Lower leg skin (tissue), 4 donors: ENCODE results near the gene GPX1. TPM values are rescaled to one million over a fixed set of nuclear protein-coding genes. Genes with fewer than 3 reads are reported as not detected.
"Not testable (repeated sequence)": the region's sequence is repeated elsewhere in the genome, so short reads cannot be mapped to it uniquely, and the experiment has no call there.

ENCODE experiments used
- DNase-seq, 2 donors: peaks; one replicate each; pipeline ENCODE4 v3.0.0-alpha.2; 2019; ENCODE audit warnings: low spot score in 2 of 2
- H3K4me3 ChIP-seq: fragments of 200-600 bp; sonication (generic); 2 replicates; pipeline ENCODE4 v1.5.1; 2017; ENCODE audit warnings: mild to moderate bottlenecking, low read depth; ENCODE audit not compliant: poor library complexity, severe bottlenecking
- POLR2A ChIP-seq, 2 donors: fragments of 450-650 bp; IDR thresholded peaks; one replicate each; pipeline ENCODE4 v1.6.1; 2016 to 2017; ENCODE audit warnings: antibody characterized with exemption in 2 of 2, mild to moderate bottlenecking in 1 of 2, moderate library complexity in 1 of 2
- WGBS, 2 donors: methylation state at CpG; one replicate each; pipeline ENCODE4 v1.1.5; 2018; 5-methylcytosine and 5-hydroxymethylcytosine counted together
- intact Hi-C: fragments of 100-400 bp; cut with DNase I; formaldehyde crosslinking; loops from one replicate; pipeline ENCODE4 v1.15.0; 2023; ENCODE audit warnings: low total_unique reads
- total RNA-seq, 4 donors: library from RNA; depleted of rRNA; stranded (reverse); fragments of >200 nt; gene quantifications; one replicate each; pipeline ENCODE4 v1.1.0, GENCODE V29; 2016
- TF ChIP-seq, protein P1 (sequence below), 3 donors: fragments of 450-650 bp; IDR thresholded peaks; one replicate each; pipeline ENCODE4 v1.5.1; 2016; ENCODE audit warnings: antibody characterized with exemption in 3 of 3, mild to moderate bottlenecking in 3 of 3, moderate library complexity in 2 of 3

Gene GPX1
- total RNA-seq, 4 donors from 2014 or later, result 116 to 224 (median 161) TPM

DNA sequence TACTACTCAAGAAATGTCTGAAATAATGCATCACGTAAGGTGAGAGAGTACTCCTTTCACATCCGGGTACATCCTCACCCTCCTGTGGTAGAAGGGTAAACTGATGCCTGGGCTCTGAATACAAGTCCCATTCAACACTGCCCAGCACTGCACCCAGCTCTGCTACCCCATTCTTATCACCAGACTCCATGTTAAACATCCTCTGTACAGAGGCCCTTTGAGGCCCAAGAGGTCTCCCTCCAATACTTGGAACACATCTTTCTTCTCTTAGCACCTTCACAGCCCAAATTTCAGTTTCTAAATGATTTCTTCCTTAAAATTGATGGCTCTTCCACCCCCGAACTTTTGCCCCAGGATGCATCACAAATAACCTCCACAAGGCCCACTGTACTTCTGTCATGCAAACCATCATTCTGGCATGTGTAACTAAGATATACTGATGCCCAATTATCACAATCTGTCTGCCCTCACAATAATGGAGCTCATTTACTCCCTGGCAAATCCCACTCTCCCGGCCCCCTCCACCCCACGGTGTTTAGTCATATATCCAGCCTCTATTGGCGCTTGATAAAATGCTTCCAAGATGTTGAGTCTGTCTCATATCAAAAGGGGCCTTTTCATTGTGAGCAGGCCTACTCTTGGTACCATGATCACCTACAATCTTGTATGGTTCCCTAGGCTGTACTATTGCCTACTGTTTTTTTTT is 12.6 kb upstream of the GPX1 start:
- no peak overlapping the region for H3K4me3 ChIP-seq
- 89 to 91% methylated on average over 6 of the region's 6 CpGs for WGBS, 2 donors
- no peak for DNase-seq
- TF ChIP-seq POLR2A (IDR thresholded peaks at IDR 0.05), result no peak
- TF ChIP-seq, protein P1, sequence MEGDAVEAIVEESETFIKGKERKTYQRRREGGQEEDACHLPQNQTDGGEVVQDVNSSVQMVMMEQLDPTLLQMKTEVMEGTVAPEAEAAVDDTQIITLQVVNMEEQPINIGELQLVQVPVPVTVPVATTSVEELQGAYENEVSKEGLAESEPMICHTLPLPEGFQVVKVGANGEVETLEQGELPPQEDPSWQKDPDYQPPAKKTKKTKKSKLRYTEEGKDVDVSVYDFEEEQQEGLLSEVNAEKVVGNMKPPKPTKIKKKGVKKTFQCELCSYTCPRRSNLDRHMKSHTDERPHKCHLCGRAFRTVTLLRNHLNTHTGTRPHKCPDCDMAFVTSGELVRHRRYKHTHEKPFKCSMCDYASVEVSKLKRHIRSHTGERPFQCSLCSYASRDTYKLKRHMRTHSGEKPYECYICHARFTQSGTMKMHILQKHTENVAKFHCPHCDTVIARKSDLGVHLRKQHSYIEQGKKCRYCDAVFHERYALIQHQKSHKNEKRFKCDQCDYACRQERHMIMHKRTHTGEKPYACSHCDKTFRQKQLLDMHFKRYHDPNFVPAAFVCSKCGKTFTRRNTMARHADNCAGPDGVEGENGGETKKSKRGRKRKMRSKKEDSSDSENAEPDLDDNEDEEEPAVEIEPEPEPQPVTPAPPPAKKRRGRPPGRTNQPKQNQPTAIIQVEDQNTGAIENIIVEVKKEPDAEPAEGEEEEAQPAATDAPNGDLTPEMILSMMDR (IDR thresholded peaks at IDR 0.05), result no peak
- intact Hi-C loops, result no loop called here

DNA sequence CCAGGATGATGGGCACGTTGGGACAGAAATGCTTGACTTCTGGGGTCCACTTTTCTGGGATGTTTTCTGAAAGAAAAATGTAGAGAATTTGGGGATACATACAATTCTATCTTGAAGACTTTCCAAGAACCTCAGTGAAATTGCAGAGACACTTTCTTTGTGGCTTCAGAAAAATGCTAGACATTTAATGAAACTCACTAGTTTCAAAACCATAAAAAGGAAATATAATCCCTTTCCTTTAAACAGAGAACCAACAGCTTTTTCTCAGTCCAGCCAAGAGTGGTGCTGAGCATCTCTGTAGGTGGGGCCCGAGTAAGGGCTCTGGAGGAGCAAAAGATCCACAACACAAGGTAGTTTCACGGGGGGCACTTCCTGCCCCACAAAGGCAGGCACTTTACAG is 4.4 kb upstream of the GPX1 start:
- no peak for DNase-seq
- 78 to 84% methylated on average over 3 of the region's 3 CpGs for WGBS, 2 donors
- intact Hi-C loops, result no loop called here
- no peak overlapping the region for H3K4me3 ChIP-seq
- TF ChIP-seq POLR2A (IDR thresholded peaks at IDR 0.05), result no peak

DNA sequence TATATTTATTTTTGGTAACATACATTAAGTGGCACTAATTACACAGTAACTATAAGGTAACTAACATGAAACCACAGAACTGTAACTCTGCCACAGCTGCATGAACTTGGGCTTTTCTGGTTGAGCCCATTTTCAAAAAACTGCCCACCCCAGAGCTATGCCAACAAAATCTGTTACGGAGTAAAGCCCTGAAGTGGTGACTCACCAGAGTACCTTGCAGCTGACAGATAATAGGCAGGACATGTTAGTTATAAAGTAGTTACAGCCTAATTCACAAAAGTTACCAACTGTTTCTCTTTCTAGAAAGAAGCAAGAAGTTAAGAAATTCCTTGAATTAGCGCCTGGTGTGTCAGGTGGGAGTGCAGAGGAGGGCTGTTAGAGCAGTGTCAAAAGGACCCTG is 1.5 kb upstream of the GPX1 start:
- WGBS, 2 donors, result 65 to 74% methylated on average over 2 of the region's 2 CpGs
- no peak for TF ChIP-seq POLR2A (IDR thresholded peaks at IDR 0.05)
- TF ChIP-seq, protein P1 (IDR thresholded peaks at IDR 0.05), result no peak
- H3K4me3 ChIP-seq, result no peak overlapping the region
- no peak for DNase-seq
- intact Hi-C loops, result no loop called here

DNA sequence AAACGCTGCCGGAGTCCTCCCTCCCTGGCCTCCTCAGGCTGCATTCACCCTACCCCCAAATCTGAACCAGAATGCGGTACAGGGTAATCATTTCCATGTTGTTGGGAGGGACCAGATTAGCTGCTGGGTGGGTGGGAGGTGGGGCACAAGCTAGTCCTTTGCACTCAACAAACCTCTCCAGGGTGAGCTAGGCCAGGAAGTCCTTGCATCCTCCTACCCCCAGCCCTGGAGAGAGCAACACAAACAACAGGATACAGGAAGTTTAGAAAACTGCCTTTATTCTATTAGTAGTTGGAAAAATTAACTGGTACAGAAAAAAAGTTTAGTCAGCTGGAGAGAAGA is 702 bp upstream of the GPX1 start:
- no peak for TF ChIP-seq POLR2A (IDR thresholded peaks at IDR 0.05)
- TF ChIP-seq, protein P1 (IDR thresholded peaks at IDR 0.05), result no peak
- DNase-seq, result no peak
- intact Hi-C loops, result no loop called here
- no peak overlapping the region for H3K4me3 ChIP-seq
- 0 to 21% methylated on average over 2 to 3 of the region's 3 CpGs for WGBS, 2 donors

DNA sequence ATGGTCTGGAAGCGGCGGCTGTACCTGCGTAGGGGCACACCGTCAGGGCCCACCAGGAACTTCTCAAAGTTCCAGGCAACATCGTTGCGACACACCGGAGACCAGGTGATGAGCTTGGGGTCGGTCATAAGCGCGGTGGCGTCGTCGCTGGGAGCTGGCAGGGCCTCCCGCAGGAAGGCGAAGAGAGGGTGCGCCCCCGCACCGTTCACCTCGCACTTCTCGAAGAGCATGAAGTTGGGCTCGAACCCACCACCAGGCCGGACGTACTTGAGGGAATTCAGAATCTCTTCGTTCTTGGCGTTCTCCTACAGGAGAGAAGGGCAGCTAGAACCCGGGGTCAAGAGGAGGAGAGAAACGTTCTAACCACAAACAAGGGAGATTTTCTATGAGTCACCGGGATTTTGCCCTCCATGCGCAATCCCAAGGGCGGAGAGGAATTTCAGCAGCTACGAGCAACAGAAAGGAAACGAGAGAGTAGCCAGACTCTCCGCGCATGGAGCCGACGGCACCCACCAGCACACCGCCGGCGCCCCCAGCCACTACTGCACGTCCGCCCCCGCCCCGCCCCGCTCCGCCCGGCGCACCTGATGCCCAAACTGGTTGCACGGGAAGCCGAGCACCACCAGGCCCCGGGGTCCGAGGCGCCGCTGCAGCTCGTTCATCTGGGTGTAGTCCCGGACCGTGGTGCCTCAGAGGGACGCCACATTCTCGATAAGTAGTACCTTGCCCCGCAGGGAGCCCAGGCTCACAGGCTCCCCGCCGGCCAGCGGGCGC is 523 bp downstream of the GPX1 start:
- intact Hi-C loops, result not testable (repeated sequence)
- DNase-seq, result peak in 1 of 2 donors; percentile 90
- 7 to 17% methylated on average over 26 to 55 of the region's 63 CpGs for WGBS, 2 donors
- H3K4me3 ChIP-seq, result peak overlapping the region; percentile 70

DNA sequence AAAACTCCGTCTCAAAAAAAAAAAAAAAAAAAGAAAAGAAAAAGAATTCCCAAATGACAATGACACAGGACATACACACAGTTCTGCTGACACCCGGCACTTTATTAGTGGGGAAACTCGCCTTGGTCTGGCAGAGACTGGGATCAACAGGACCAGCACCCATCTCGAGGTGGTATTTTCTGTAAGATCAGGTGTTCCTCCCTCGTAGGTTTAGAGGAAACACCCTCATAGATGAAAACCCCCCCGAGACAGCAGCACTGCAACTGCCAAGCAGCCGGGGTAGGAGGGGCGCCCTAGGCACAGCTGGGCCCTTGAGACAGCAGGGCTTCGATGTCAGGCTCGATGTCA is 1.1 kb downstream of the GPX1 start:
- H3K4me3 ChIP-seq, intact Hi-C loops, DNase-seq: not testable (repeated sequence)
- 26 to 28% methylated on average over 9 to 10 of the region's 10 CpGs for WGBS, 2 donors

DNA sequence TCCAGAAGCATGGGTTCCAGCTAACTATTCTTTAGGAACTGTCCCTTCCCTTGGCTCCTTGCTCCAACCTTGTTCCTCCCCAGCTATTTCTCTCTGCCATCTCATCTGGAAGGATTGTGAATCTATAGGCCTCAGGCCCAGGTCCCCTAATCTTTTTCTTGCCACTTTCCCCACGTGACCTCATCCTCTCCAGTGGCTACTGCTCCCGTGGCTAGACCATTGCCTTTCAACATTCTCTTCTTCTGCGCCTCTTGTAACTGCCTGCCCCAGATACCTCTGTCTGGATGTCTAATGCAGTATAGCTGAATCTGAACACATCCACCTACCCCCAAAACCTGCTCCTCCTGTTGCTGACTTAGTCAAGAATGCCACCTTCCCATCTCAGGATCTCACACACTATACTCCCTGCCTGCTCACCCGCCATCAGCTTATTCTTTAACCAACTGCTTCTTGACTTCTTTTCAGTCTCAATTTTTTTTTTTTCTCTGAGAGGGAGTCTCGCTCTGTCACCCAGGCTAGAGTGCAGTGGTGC is 5.2 kb downstream of the GPX1 start:
- intact Hi-C loops, result no loop called here
- TF ChIP-seq, protein P1 (IDR thresholded peaks at IDR 0.05), result no peak
- no peak for TF ChIP-seq POLR2A (IDR thresholded peaks at IDR 0.05)
- 85 to 89% methylated on average over 5 of the region's 5 CpGs for WGBS, 2 donors
- no peak overlapping the region for H3K4me3 ChIP-seq
- no peak for DNase-seq
